ENCODE results near the gene KCNJ14. TPM values are rescaled to one million over a fixed set of nuclear protein-coding genes. Genes with fewer than 3 reads are reported as not detected.

Gene KCNJ14
- total and polyA plus RNA-seq, 2 of the 8 experiments (the other 6 are each of a cell fraction or from before 2014, with no cell fraction given) = 0.45 to 0.89 TPM

GRCh38 chr19:48511321-48511731 lies 56.0 kb downstream of the KCNJ14 start:
- Histone ChIP-seq H2AK5ac (ENCODE audit: low read depth, low read length) (no peak overlapping the region), H2BK5ac (ENCODE audit: low read depth, low read length) (no peak overlapping the region), H3K9me3 (ENCODE audit: insufficient read depth in 2 of 2, low read depth in 1 of 2, low read length in 1 of 2) (no peaks in the 10 kb centered on the region), H3K27me3 (replicated peaks in 1 of 4; ENCODE audit: control insufficient read depth in 3 of 4, extremely low read depth in 1 of 4, insufficient read depth in 3 of 4, low read length in 3 of 4) (peaks cover 0 to 12% (median 9%) of the 10 kb centered on the region in 4 experiments; a peak in 4 of 7 replicates), H3K4me1 (replicated peaks in 1 of 4; ENCODE audit: control insufficient read depth in 3 of 4, insufficient read depth in 4 of 4, low read length in 3 of 4) (peaks cover 0 to 20% (median 10%) of the 10 kb centered on the region in 4 experiments; a peak in 5 of 7 replicates), H3K18ac (ENCODE audit: extremely low read depth, low read length) (no peak overlapping the region), H4K91ac (replicated peaks; ENCODE audit: insufficient read length, low read length) (no peak overlapping the region), H2BK120ac (replicated peaks; ENCODE audit: low read depth, low read length) (no peak overlapping the region), H2AFZ (ENCODE audit: low read length) (no peak overlapping the region), H2BK20ac (ENCODE audit: low read length) (no peak overlapping the region), H3K14ac (ENCODE audit: insufficient read length) (no peak overlapping the region), H4K5ac (ENCODE audit: insufficient read length, low read depth, low read length) (no peak overlapping the region), H3K79me2 (ENCODE audit: control insufficient read depth in 1 of 2, insufficient read depth in 2 of 2, low read length in 2 of 2) (no peaks in the 10 kb centered on the region), H2BK12ac (ENCODE audit: low read depth, low read length) (no peak overlapping the region), H3K56ac (replicated peaks; ENCODE audit: insufficient read length, low read depth, low read length) (no peak overlapping the region), H3K27ac (ENCODE audit: low read depth, low read length) (no peak overlapping the region), H3K9ac (replicated peaks in 1 of 4; ENCODE audit: extremely low read depth in 1 of 4, low read depth in 3 of 4, low read length in 3 of 4) (no peak overlapping the region), H4K20me1 (replicated peaks in 1 of 2; ENCODE audit: control insufficient read depth in 1 of 2, insufficient read depth in 2 of 2, low read length in 2 of 2) (peaks cover 0 to 5% of the 10 kb centered on the region in 2 experiments), H3K4me2 (ENCODE audit: insufficient read depth in 1 of 2, low read depth in 2 of 2, low read length in 2 of 2) (peak overlapping the region; percentile 91 to 98), H3K4me3 (ENCODE audit: extremely low read depth in 1 of 4, insufficient read depth in 2 of 4, low read depth in 3 of 4, low read length in 4 of 4) (peak overlapping the region; percentile 18 to 63 (median 45); a peak in 7 of 8 replicates), H3K23ac (ENCODE audit: insufficient read length) (no peak overlapping the region), H3K4ac (replicated peaks; ENCODE audit: insufficient read length, low read depth, low read length) (no peak overlapping the region), H2BK15ac (ENCODE audit: low read length) (no peak overlapping the region), H3K79me1 (ENCODE audit: low read depth, low read length) (no peaks in the 10 kb centered on the region), H3K23me2 (ENCODE audit: low read depth, low read length) (peaks cover 25% of the 10 kb centered on the region), H4K8ac (ENCODE audit: extremely low read depth, insufficient read depth, low read length) (no peak overlapping the region; the same call in 1 of the 2 replicates), H3K36me3 (ENCODE audit: control insufficient read depth in 2 of 4, insufficient read depth in 4 of 4, low read length in 3 of 4) (no peaks in the 10 kb centered on the region)
- DNase-seq (ENCODE audit: low read depth in 1 of 2, low spot score in 2 of 2) (peak in 1 of 2 experiments; percentile 74), FAIRE-seq (no peak)
- POLR2A ChIA-PET (ENCODE audit: partially characterized antibody) = interaction anchor here (1.2 to 9.5 kb wide), 4 partner anchors 20 to 108 kb away, joined by 3 to 59 read pairs (median 4); partner anchors contain the start of genes FAM83E, RPL18 and SPHK2
- CTCF ChIA-PET (ENCODE audit: partially characterized antibody) = interaction anchor here (1.3 to 9.6 kb wide), 2 partner anchors 62 to 76 kb away, joined by 5 to 353 read pairs; no protein-coding TSS in a partner anchor
- no peak for TF ChIP-seq JUND (IDR thresholded peaks at IDR 0.05; ENCODE audit: low read length)
- WGBS, 2 experiments (ENCODE audit: extremely low coverage in 1 of 2, insufficient coverage in 1 of 2, insufficient read length in 1 of 2, insufficient replicate concordance in 2 of 2, low coverage in 1 of 2, low lambda C conversion rate in 2 of 2, missing lambda C conversion rate in 1 of 2) = 3% methylated on average over 21 of the region's 32 CpGs; no CpG with 5 or more reads in 1 of the 2 experiments

Data from H1 (cell line).